H1 (cell line): Measurements from ENCODE around the gene VAV2. TPM values are rescaled to one million over a fixed set of nuclear protein-coding genes. Genes with fewer than 3 reads are reported as not detected.

ENCODE experiments used
- BRCA1 ChIP-seq: IDR thresholded peaks from 2 replicates; pipeline ENCODE4 v1.6.1; 2012; ENCODE audit warnings: low read depth, low read length, improper control_type of control experiment
- CEBPB ChIP-seq: IDR thresholded peaks from 2 replicates; pipeline ENCODE4 v1.6.1; 2012; ENCODE audit warnings: low read depth, low read length
- SIRT6 ChIP-seq: IDR thresholded peaks from one replicate; pipeline ENCODE4 v1.7.1; 2012; ENCODE audit warnings: low read length, inconsistent platforms
- SRF ChIP-seq: IDR thresholded peaks from 2 replicates; pipeline ENCODE4 v1.6.1; 2011; ENCODE audit warnings: mild to moderate bottlenecking, low read depth, low read length, moderate library complexity
- SUZ12 ChIP-seq: fragments of 200-600 bp; sonication (generic); IDR thresholded peaks from 2 replicates; pipeline ENCODE4 v1.6.1; 2012; ENCODE audit warnings: mild to moderate bottlenecking, inconsistent platforms, low read length, moderate library complexity, mixed read lengths
- TAF7 ChIP-seq: optimal IDR thresholded peaks from 2 replicates; pipeline ENCODE3; 2011; ENCODE audit warnings: low read depth, mild to moderate bottlenecking, inconsistent platforms, low read length, moderate library complexity, borderline replicate concordance
- polyA plus RNA-seq, 7 experiments: library from polyadenylated mRNA; depleted of rRNA in 3 of 7; stranded (reverse) in 5 of 7; unstranded in 2 of 7; fragments of >200 nt in 5 of 7; fragments of 200-250 nt in 2 of 7; gene quantifications; 1 replicate in 5 of 7; 2 replicates in 1 of 7; 4 replicates in 1 of 7; pipeline versions ENCODE4 v1.2.1 to v1.2.3, GENCODE V29; 2011 to 2013; ENCODE audit warnings: missing spikeins in 2 of 7, mixed read lengths in 2 of 7
- total RNA-seq: library from RNA; stranded (reverse); fragmentation: NEBNext Ultra II Directional; extraction: Animal tissue kit (Norgen Biotek cat#: 25700); gene quantifications from 2 replicates; pipeline ENCODE4 v1.2.1, GENCODE V29; 2021

The VAV2 gene
- total and polyA plus RNA-seq, 2 of the 8 experiments (the other 6 are each of a cell fraction or from before 2014, with no cell fraction given) = 13.6 to 37.6 TPM

GRCh38 chr9:133714606-133715294 lies 277.4 kb downstream of the VAV2 start (continued):
- no peak for TF ChIP-seq BRCA1
- TF ChIP-seq TAF7 = no peak
- TF ChIP-seq CEBPB = no peak
- no peak for TF ChIP-seq SIRT6
- TF ChIP-seq SRF = no peak
- no peak for TF ChIP-seq SUZ12
